Measurements from ENCODE around the gene ROPN1L. TPM values are rescaled to one million over a fixed set of nuclear protein-coding genes. Genes with fewer than 3 reads are reported as not detected.

Gene ROPN1L
- total RNA-seq, 1 donor from 2014 or later = 4.7 TPM

DNA sequence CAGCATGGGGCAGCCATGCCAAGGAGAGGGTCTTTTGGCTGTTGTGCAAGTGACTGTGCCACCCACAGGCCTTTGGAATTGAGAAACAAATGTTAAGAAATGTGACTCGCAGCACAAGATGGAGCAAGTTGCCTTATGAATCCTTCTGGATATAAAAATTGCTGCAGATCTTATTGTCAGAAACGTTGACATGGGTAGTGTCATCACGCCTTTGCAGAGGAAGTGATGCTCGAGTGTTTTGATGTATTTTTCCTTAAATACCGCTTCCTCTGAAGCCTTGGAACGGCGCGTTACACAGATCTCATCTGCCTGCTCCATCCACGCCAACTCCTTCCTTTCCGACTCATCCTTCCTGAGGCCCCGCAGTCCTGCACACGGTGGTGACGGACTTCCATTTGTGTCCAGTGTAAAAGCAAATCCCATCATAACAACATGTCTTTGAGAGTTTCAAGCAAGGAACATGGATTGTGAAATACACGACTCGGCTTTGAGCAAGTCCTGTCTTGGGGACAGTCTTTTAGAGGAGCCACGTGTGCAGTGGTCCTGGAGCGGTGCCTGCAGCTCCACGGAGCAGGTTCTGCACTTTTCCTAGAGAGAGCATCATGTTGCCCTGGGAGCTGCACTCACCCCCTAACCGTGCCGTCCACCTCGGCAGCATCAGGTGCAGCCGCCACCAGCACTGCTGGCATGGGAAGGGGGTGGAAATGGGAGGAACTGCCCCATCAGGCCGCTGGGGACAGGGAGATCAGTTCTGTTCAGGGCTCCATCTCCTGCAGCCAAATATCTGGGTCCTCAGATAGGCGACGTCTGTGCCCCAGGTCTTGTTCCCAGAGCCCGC, 15.1 kb downstream of the ROPN1L start:
- intact Hi-C loops (cut with micrococcal nuclease) = no loop called here

DNA sequence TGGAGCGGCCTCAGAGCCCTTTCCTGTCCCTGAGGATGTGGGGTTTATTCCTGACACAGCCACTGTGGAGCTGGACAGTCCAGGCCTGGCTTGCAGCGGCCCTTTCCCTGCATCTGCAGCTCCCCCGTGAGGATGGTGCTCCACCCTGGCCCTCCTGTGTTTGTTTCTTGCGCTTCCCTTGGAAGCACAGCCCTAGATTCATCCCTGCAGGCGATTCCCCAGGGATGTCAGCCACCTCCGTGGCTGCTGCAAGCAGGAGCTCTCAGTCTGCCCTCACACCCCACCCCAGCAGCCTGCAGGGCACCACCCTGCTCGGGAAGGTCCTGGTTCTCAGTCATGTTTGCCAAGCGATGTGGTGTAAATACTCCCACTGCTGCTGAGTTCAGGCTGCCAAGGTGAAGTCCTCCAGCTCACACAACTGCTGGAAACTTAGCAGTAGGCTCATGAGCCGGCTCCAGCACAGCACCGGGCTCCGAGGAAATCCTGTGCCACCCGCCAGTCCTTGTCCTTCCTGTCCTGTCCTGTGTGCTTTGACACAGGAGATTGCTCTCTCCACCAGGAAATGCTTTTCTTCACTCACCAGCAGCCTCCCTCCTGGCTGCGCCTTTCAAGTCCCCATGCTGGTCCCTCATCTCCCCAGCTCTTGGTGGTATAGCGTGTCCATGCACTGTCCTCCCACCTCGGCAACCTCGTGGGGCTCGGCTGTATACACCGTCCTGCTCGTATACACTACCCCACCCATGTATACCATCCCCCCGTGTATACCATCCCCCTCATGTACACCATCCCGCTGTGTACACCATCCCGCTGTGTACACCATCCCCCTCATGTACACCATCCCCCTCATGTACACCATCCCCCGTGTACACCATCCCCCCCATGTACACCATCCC, 16.2 kb downstream of the ROPN1L start:
- intact Hi-C loops (cut with micrococcal nuclease) = no loop called here

DNA sequence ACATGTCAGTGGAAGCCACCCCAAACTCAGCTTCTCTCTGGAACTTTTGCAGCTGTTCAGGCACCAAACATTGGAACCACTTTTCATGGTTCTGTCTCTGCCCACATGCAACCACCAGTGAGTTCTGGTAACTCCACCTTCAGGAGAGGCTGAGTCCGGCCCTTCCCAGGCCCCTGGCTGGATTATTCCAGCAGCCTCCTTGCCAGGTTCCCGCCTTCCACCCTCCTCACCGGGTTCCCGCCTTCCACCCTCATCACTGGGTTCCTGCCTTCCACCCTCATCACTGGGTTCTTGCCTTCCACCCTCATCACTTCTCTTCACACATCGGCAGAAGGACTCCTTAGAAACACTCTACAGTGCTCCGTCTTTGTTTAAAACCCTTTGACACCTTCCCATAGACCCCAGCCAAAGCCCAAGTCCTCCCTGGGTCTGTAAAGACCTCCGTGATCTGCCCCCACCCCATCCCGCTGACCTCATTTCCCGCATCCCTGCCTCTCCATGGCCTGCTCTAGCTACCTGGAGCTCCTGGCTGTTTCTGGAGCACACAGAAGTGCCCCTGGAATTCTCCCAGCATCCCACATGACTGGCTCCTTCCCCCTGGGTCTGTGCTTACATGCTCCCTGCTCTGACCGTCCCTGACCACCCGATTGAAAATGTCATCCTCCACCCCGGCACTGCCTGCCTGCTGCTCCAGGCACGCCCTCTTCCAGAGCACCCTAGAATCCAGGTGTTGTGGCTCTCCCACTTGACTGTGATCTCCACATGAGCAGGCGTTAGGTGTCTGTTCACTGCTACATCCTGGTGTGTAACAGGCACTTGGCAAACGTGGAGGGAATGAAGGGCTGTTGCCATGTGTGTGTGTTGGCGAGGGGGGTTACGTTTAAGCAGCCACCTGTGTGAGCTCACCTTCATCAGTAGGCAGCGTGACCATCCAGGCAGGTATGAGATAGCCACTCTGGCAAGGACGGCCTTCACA, 17.7 kb downstream of the ROPN1L start:
- intact Hi-C loops (cut with micrococcal nuclease) = no loop called here

DNA sequence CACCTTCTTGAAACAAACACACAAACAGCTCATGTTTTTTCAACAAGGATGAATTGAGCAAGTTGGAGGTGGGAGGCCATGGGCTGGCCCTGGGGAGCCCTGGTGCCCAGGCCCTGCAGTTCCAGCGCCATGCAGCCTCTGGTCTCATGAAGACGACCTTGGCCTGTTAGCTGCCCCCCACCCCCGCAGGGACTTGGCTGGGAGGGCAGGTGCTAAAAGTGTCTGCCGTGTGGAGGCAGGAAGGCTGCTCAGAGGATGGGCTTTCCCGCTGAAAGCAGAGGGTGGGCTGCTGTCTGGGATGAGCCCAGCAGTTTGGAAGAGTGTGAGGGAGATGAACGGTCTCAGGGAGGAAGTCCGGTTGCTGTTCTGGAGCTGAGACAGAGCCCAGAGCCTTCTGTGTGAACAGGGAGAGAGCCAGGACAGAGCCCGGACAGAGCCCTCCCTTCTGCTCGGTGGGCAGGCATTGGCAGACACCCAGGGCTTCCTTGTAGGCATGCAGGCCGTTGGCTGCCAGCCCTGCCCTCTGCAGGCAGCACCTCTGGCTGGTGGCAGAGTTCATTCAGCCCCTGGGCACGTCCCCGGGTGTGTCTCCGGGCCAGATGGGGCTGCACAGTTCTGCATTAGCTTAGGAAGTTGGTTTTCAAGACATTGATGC, 18.7 kb downstream of the ROPN1L start:
- intact Hi-C loops (cut with micrococcal nuclease) = no loop called here

DNA sequence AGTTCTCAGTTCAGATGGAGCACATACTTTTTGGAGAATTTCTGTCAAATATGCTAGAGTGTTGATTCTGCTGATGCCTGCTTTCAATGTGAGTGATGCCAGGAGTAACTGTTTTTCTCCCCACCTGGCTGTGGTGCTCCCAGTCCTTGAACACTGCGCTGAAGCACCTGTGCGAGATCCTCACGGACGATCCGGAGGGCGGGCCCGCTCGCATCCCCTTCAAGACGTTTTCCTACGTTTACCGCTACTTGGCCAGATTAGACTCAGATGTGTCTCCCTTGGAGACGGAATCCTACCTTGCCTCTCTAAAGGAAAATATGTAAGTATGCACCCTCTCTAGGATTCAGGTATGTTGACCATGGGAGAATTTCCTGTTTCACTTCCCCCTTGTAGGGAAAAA, 19.4 kb downstream of the ROPN1L start:
- intact Hi-C loops (cut with micrococcal nuclease) = no loop called here

DNA sequence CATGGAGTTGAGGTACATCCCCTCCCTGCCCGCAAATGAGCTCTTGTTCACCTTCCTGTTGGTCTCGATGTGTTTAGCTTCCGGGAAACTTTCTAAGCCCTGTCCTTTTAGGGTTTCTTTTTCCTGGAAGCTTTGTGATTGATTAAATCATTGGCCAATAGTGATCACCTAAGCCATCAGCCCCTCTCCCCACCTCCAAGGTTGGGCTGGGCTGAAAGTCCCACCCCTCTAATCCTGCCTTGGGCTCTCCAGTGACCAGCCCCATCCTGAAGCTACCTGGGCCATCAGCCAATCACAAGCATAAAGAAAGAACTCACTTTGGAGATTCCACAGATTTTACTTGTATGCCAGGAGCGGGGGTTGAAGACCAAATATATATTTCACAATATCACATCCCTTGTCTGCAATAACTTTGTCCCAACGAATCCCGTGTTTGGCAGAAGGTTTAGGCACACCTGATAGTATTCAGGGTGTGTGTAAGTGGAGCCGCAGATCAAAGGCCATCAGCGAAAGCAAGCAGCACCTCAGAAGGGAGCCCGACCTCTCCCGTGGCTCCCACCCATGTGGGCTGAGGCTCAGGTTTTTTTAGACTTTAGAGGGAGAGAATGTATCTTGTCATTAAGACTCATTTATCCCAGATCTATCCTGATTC, 20.4 kb downstream of the ROPN1L start:
- intact Hi-C loops (cut with micrococcal nuclease) = no loop called here

DNA sequence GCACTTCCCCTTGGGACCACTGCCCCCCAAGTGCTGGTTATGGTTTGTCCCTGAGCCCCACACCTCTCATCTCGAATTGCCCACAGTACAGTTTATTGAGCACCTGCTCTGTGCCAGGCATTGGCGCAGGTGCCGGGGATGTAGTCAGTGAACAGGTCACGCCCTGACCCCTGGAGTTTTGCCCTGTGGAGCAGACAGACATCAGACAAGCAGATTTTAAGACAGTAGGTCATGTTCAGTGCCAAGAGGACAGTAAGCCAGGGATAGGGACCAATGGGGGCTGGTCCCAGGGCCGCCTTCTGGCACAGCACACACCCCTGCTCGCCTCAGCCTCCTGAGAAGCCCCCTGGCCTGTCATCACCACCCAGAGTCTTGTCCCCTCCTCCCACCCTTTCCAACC, 21.9 kb downstream of the ROPN1L start:
- intact Hi-C loops (cut with micrococcal nuclease) = no loop called here

DNA sequence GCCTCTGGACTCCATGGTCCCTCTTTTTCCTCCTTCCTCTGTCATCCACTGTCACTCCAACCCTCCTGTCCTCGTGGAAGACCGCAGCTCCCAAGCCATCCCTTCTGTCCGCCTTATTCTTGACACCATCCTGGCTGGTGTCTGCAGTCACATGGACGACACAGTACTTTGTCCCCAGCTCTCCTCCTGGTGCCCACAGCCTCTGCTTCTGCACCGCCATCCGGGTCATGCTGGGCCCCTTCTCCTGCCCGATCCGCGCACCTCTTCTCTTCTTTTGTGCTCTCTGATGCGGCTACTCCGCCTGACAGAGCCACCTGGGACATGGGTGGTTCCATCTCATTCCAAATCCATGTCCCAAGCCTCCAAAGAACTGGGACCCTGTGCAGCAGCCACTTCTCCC, 22.5 kb downstream of the ROPN1L start:
- intact Hi-C loops (cut with micrococcal nuclease) = no loop called here

DNA sequence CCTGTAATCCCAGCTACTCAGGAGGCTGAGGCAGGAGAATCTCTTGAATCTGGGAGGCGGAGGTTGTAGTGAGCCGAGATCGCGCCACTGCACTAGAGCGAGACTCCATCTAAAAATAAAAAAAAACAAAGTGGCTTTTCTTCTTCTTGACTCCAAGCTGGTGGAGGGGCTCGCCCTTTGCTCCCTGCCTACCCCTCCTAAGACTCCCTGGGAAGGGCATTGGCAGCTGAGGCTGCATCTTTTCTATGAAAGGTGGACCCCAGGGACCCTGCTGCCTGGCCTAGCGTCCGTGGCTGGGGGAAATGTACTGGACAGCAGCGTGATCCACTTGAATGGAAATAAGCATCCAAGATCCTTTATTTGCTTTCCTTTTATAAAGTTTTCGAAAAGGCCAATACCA, 24.0 kb downstream of the ROPN1L start:
- intact Hi-C loops (cut with micrococcal nuclease) = no loop called here

DNA sequence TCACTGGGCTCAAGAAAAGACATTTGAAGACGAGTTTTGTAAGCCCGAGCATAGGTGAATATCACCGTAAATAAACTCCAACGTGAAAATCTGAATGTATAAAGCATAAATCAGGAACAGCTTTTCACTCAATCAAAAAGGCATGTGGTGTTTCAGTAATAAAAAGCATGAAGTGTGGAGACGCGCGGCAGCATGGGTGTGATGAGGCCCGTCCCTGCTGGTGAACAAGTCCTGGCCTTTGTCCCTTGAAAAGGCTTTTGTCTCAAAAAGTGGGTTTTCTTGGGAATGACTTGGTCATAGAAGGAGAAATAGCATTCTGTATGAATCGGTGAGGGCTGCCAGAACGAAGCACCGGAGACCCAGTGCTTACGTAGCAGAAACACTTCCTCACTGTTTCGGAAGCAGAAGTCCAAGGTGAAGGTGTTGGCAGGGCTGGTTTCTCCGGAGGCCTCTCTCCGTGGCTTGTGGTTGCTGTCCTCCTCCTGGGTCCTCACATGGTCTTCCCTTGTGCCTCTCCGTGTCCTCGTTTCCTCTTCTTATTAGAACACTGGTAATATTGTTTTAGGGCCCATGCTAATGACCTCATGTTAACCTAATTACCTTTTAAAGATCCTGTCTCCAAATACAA, 24.9 kb downstream of the ROPN1L start:
- intact Hi-C loops (cut with micrococcal nuclease) = no loop called here

DNA sequence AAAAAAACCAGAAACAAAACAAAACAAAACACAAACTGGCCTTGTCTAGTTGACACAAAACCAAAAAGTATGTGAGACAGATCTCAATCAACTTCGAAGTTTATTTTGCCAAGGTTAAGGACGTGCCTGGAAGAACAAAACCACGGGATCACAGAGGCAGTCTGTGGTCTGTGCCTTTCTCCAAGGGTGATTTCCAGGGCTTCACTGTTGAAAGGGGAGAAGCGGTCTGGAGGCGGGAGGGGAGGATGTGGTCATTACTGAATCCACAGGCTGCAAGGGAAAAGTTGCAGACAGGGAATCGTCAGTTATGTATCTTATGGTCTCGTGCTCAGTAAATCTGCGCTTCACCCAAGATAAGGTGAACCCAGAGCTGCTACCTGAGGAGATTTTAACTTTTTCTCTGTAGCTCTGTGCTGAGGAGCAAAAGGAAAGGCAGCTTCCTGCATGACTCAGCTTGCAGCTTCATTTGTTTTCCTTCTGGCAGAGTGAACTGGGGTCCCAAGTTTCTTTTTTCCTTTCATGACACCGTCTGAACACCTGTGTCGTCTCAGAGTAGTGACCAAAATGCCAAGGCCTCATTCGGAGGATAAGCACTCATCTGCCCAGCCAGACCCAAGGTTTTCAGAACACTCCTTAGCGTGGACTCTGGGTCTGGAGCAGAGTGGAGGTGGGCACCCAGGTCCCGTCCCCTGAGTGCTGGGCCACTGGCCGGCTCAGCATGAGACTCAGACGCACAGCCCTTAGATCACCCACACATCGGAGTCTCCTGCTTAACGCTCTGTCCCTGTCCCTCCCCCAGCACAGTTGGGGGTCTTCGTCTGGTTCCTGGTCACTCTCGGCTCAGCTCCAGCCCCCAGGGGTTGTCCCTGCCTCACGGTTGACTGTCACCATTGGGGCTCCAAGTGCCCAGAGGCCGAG, 25.9 kb downstream of the ROPN1L start:
- intact Hi-C loops (cut with micrococcal nuclease) = no loop called here

DNA sequence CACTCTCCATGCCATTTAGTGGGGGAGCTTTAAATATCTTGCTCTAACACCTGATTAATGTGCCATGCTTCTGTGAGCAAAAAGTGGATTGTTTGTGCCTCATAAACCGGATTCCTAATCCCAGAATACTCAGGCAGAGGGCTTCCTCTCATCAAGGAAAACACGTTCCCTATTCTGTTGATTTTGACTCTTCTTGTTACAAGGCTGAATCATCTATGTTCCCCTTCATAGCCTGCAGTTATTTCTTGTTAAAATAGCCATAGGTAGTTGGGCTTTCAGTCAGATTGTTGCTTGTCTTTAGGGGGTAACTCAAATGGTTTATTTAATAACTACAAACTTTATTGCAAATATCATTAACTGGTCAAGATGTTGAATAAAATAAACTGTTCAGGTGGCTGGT, 26.6 kb downstream of the ROPN1L start:
- intact Hi-C loops (cut with micrococcal nuclease) = no loop called here

DNA sequence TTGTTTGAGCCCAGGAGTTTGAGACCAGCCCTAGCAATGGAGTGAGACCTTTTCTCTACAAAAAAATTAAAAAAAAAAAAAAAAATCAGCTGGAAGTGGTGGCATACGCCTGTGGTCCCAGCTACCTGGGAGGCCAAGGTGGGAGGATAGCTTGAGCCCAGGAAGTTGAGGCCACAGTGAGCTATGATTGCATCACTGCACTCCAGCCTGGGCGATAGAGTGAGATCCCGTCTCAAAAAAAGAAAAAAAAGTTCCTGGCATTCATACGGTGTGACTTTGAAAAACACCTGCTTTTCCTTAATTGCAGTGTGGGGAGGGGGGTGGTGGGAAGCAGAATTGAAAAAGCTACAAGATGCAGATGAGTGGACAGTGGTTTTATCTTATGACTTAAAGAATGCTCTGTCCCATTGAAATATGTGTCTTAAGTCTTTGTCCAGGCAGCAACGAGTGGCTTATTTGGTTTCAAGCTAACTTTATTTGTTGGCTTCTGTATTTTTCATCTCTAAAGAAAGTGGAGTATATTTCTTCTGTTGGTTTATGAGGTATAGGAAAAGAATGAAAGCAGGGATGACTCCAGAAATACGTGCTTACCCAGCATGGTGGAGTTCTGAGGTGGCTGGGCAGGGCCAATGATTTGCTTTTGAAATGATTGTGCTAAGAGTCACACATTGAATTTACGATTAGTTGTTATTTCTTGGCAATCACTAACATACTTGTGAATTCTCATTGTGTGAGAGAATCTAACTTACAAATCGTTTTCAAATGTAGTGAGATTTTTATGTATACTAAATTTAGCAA, 27.8 kb downstream of the ROPN1L start:
- intact Hi-C loops (cut with micrococcal nuclease) = no loop called here

DNA sequence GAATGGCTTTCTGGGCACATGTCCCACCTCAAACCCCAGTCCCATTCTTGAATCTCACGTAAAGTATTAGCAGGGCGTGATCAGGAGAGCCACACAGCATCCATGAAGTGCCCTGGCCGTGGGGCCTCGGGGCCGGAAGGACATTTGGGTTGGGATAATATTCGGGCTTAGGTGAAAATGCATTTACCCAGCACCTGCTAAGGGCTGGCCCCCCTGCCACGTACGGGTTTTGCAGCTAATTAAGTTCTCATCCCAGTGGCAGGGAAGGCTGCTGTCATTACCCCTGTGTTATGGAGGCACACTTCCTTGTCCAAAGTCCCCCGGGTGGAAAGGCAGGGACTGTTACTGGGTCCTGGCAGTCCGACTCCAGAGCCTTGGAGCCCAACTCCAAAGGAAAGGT, 29.0 kb downstream of the ROPN1L start:
- intact Hi-C loops (cut with micrococcal nuclease) = no loop called here

DNA sequence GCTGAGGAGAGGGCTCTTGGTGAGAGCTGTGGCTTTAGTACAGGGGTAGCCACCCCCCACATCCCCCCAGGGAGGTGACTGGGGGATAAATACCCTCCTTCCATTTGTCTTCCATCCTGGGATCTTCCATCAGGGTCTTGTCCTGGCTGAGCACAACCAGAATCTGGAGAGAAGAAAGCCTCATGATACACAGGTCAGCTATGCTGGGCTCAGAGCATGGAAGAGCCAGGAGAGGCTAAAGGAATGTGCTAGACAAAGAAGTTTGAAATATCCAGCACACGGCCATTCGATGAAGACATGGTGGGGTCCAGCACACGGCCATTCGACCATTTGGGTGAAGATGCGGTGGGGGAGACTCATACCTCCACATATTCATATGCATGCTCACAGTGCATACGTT, 30.0 kb downstream of the ROPN1L start:
- intact Hi-C loops (cut with micrococcal nuclease) = no loop called here

DNA sequence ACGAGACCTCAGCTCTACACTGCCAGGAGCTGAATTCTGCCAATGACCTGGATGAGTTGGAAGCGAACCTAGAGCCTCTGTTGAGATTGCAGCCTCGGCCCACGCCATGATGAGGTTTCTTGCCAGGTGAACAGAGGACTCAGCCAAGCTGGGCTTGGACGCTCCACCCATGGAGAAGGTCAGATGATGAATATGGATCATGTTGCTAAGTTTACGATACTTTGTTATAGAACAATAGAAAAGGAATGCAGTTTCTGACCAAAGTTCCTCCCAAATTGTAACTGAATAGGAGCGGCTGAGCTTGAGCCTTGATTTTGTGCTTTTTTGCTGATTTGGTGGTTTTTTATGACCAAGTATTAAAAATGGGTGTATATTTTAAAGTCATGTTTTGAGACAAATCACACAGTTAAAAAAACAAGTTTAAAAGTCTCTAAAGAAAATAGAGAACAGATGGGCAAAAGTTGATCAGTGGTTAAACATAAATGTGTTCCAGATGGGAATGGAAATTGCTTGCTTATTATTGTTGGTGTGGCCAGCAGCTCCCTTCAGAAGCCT, 32.9 kb downstream of the ROPN1L start:
- intact Hi-C loops (cut with micrococcal nuclease) = no loop called here

DNA sequence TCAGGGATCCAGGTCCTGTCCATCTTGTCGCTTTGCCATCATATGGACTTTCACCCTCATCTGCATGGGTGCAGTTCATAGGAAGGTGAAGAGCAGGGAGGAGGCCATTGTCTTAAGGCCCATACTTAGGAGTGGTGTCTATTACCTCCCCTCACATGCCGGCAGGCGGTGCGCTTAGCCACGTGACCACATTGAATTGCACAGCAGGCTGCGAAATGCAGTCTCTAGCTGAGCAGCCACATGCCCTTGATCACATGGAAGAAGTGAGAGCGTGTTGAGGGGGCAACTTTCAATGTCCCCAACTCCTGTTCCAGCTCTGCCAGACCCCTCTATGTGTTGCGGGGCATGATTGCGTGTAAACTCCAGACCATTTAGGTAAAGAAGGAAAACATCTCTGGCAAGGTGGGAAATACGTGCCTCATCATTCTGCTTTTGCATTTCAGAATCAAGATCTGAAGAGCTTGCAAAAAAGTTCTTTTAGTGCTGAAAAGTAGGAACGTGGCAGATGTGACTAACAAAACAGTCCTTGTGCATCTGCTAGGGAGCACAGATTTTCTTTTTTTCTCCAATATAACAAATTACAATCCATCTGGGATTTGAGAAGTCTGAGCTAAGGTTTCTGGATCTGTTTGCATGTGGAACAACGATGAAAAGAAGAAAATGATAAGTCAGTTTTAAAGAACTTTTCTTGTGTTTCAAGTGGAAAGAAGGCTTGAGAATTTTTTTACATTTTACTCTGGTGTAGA, 34.4 kb downstream of the ROPN1L start:
- intact Hi-C loops (cut with micrococcal nuclease) = no loop called here
